ENCODE data around the gene MAML3.

The MAML3 gene

DNA sequence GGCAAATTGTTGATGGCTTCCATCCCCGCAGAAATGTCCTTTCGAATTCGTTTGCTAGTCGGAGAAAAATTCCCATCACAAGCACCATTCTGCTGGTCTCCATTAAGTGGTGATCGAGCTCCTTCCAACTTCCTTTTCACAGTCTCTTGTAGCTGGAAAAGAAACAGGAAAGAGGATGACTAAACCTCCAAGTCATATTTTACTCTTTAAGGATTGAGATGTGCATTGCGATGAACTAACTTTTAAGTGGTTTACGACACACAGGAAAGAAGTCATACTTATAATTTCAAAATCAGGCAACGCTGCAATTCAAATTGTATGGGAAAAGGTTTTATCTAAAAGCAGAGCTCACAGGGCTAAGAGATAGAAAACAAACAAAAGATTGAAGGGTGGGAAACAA, 263.2 kb downstream of the MAML3 start:
- FAIRE-seq, result peak; percentile 47
- no peak for TF ChIP-seq PAX5 (IDR thresholded peaks at IDR 0.05; ENCODE audit: insufficient read depth, low read length, severe bottlenecking)
- no peak for TF ChIP-seq SPI1 (IDR thresholded peaks at IDR 0.05; ENCODE audit: low read depth, low read length)
- no peak for DNase-seq (ENCODE audit: insufficient read length, low spot score)

DNA sequence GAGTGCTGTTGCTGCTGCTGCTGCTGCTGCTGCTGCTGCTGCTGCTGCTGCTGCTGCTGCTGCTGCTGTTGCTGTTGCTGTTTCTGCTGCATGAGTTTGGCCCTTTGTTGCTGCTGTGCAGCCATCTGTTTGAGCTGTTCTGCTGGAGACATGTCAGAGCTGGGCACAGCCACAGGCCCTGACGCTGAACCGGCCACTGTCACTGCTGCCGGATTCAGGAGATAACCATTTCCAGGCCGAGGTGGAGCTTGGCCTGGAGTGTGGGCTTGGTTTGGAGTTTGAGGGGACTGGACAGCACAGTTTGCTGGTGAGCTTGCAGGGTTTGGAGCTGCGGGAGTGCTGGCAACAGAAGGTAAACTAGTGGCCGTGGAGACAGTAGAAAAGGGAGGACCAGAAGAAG, 264.1 kb downstream of the MAML3 start:
- no peak for TF ChIP-seq POLR2AphosphoS5 (IDR thresholded peaks at IDR 0.05; ENCODE audit: low read depth, low read length)
- no peak for TF ChIP-seq SPI1 (IDR thresholded peaks at IDR 0.05; ENCODE audit: low read depth, low read length)
- TF ChIP-seq POU2F2 (IDR thresholded peaks at IDR 0.05; ENCODE audit: low read depth, low read length), result no peak
- TF ChIP-seq TAF1 (IDR thresholded peaks at IDR 0.05; ENCODE audit: low read depth, low read length), result no peak
- no peak for TF ChIP-seq POLR2A (IDR thresholded peaks at IDR 0.05; ENCODE audit: low read depth, low read length)
- no peak for TF ChIP-seq PAX5 (IDR thresholded peaks at IDR 0.05; ENCODE audit: insufficient read depth, low read length, severe bottlenecking)
- FAIRE-seq (no peak), DNase-seq (ENCODE audit: insufficient read length, low spot score) (no peak)

DNA sequence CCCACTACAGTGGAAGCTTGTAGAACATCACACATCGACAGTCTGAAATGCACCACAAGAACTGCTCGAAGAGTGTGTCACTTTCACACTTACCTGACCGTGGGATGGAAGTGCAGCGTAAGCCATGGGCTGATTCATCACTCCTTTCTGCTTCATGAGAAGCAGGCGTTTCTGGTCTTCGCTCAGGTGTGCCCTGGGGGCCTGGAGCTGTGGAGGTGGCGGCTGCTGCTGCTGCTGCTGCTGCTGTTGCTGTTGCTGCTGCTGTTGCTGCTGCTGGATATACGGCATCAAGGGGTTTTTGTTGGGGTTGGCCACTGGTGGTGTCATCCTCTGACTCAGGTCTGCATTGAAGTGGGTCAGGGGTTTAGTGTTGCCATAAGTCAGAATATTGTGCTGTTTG, 264.7 kb downstream of the MAML3 start:
- FAIRE-seq (no peak), DNase-seq (ENCODE audit: insufficient read length, low spot score) (no peak)
- no peak for TF ChIP-seq POLR2A (IDR thresholded peaks at IDR 0.05; ENCODE audit: low read depth, low read length)
- no peak for TF ChIP-seq TAF1 (IDR thresholded peaks at IDR 0.05; ENCODE audit: low read depth, low read length)
- TF ChIP-seq PAX5 (IDR thresholded peaks at IDR 0.05; ENCODE audit: insufficient read depth, low read length, severe bottlenecking), result no peak
- no peak for TF ChIP-seq POLR2AphosphoS5 (IDR thresholded peaks at IDR 0.05; ENCODE audit: low read depth, low read length)
- no peak for TF ChIP-seq SPI1 (IDR thresholded peaks at IDR 0.05; ENCODE audit: low read depth, low read length)
- no peak for TF ChIP-seq POU2F2 (IDR thresholded peaks at IDR 0.05; ENCODE audit: low read depth, low read length)

DNA sequence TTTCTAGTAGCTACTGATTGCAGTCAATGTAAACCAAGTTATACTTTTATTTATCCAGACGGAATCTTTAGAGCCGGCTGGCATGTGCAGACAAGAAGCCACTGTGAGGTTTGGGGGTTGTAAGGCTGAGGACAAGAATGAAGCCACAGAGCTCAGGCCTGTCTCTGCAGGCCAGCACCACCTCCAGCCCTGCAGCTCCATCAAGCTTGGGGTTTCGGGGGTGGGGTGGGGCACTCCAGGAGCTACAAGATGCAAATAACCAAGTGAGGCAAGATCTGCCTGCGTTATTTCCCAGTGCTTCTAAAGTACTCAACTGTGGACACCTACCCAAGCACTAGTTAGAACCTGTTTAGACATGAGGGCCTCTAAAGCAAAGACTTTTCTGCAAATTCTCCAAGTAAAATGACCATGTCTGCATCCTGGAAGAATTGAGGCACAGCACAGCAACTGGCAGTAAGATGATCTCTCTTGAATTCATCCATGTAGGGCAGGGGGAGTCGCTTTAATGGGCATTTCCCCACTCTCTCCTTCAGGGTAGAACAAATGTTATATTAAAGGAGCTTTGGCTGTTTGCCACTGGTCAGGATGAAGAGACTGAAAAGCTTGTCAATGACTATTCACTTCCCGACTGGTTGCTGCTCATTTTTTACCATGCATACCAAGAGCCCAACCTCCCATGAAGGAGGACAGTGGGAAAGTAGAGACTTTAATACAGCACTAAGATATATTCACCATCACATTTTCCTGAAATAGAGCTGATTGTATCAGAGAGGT, 265.8 kb downstream of the MAML3 start:
- DNase-seq (ENCODE audit: insufficient read length, low spot score), result no peak
- FAIRE-seq, result peak; percentile 82
- TF ChIP-seq POU2F2 (IDR thresholded peaks at IDR 0.05; ENCODE audit: low read depth, low read length) (no peak), TAF1 (IDR thresholded peaks at IDR 0.05; ENCODE audit: low read depth, low read length) (no peak), SPI1 (IDR thresholded peaks at IDR 0.05; ENCODE audit: low read depth, low read length) (no peak), POLR2A (IDR thresholded peaks at IDR 0.05; ENCODE audit: low read depth, low read length) (no peak), PAX5 (IDR thresholded peaks at IDR 0.05; ENCODE audit: insufficient read depth, low read length, severe bottlenecking) (no peak), POLR2AphosphoS5 (IDR thresholded peaks at IDR 0.05; ENCODE audit: low read depth, low read length) (no peak)

DNA sequence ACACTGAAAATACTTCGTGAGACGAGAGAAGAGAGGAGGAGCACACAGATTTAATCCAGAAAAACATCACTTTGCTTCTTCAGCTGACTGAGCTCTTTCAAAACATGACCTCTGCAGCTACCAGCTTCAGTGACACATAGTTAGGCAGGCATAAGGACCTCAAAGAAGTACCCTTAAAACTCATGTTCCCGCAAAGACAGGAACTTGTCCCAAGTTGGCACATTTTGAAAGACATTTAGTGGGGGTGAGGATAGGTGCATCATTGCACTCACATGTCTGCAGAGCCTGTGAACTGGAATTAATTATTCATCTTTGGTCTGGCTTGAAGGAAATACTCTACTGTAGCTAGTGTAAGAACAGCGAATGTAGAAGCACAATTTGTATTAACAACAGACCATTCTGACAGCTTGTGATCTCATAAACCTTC, 266.6 kb downstream of the MAML3 start:
- FAIRE-seq, result no peak
- TF ChIP-seq POU2F2 (IDR thresholded peaks at IDR 0.05; ENCODE audit: low read depth, low read length) (no peak), PAX5 (IDR thresholded peaks at IDR 0.05; ENCODE audit: insufficient read depth, low read length, severe bottlenecking) (no peak), SPI1 (IDR thresholded peaks at IDR 0.05; ENCODE audit: low read depth, low read length) (no peak), POLR2A (IDR thresholded peaks at IDR 0.05; ENCODE audit: low read depth, low read length) (no peak), POLR2AphosphoS5 (IDR thresholded peaks at IDR 0.05; ENCODE audit: low read depth, low read length) (no peak)
- no peak for DNase-seq (ENCODE audit: insufficient read length, low spot score)

DNA sequence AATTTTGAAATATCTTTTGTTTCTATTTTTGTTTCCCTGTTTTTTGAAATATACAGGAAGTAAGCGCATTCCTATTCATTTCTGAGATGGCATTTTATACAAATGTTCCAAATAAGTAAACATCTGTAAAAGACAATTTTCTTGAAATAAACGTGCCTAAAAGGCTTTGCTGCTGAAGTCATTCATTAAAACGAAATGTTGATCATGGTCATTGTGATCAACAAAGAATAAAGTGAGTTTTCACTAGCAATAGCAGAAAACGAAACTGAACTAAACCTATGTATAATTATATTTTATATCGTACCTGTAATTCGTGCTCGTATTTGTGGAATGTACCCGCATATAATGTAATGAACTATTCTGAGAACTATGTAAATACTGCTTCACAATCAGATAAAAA, 267.2 kb downstream of the MAML3 start:
- FAIRE-seq, result no peak
- DNase-seq (ENCODE audit: insufficient read length, low spot score), result no peak
- TF ChIP-seq POLR2AphosphoS5 (IDR thresholded peaks at IDR 0.05; ENCODE audit: low read depth, low read length) (no peak), POLR2A (IDR thresholded peaks at IDR 0.05; ENCODE audit: low read depth, low read length) (no peak), TAF1 (IDR thresholded peaks at IDR 0.05; ENCODE audit: low read depth, low read length) (no peak), SPI1 (IDR thresholded peaks at IDR 0.05; ENCODE audit: low read depth, low read length) (no peak), POU2F2 (IDR thresholded peaks at IDR 0.05; ENCODE audit: low read depth, low read length) (no peak), PAX5 (IDR thresholded peaks at IDR 0.05; ENCODE audit: insufficient read depth, low read length, severe bottlenecking) (no peak)

DNA sequence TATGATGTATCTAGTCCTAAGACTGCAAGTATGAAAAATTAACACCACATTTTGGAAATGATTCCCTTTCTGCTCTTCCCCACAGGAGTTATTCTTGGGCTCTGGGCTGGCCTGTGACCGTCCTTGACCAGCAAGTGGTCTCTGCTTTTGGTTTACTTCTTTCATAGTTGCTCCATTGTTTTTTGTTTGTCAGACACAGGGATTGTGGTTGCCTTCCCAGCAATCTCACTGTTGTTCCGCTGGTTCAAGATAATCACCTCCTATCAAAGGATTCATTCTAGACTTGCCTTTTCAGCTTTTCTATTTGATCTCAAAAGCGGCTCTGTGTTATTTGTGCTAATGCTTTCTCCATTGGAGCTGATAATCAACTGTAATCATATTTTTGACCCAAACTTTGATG, 269.5 kb downstream of the MAML3 start:
- FAIRE-seq (no peak), DNase-seq (ENCODE audit: insufficient read length, low spot score) (no peak)
- TF ChIP-seq POLR2A (IDR thresholded peaks at IDR 0.05; ENCODE audit: low read depth, low read length), result no peak
- no peak for TF ChIP-seq TAF1 (IDR thresholded peaks at IDR 0.05; ENCODE audit: low read depth, low read length)
- TF ChIP-seq PAX5 (IDR thresholded peaks at IDR 0.05; ENCODE audit: insufficient read depth, low read length, severe bottlenecking), result no peak
- no peak for TF ChIP-seq POLR2AphosphoS5 (IDR thresholded peaks at IDR 0.05; ENCODE audit: low read depth, low read length)
- TF ChIP-seq POU2F2 (IDR thresholded peaks at IDR 0.05; ENCODE audit: low read depth, low read length), result no peak
- no peak for TF ChIP-seq SPI1 (IDR thresholded peaks at IDR 0.05; ENCODE audit: low read depth, low read length)

DNA sequence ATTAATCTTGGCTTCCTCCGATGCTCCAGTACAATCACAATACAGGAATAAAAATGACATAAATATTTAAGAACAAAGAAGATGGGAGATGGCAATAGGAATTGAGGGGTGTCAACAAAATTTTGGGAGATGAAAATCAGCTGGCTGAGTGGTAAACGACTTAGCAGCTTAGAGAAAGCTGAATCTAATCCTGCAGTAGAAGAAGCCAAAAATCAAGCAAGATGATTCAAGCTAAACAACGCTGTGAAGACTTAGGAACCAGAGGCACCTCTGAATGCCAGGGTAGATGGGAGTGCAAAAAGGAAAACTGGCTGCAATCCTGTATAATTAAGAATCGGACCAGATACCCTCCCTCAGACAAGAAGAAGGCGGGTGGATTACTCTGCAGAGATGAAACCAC, 273.1 kb downstream of the MAML3 start:
- FAIRE-seq, result no peak
- TF ChIP-seq POU2F2 (IDR thresholded peaks at IDR 0.05; ENCODE audit: low read depth, low read length), result no peak
- no peak for TF ChIP-seq POLR2AphosphoS5 (IDR thresholded peaks at IDR 0.05; ENCODE audit: low read depth, low read length)
- no peak for TF ChIP-seq PAX5 (IDR thresholded peaks at IDR 0.05; ENCODE audit: insufficient read depth, low read length, severe bottlenecking)
- TF ChIP-seq TAF1 (IDR thresholded peaks at IDR 0.05; ENCODE audit: low read depth, low read length), result no peak
- no peak for TF ChIP-seq POLR2A (IDR thresholded peaks at IDR 0.05; ENCODE audit: low read depth, low read length)
- no peak for TF ChIP-seq SPI1 (IDR thresholded peaks at IDR 0.05; ENCODE audit: low read depth, low read length)
- no peak for DNase-seq (ENCODE audit: insufficient read length, low spot score)

DNA sequence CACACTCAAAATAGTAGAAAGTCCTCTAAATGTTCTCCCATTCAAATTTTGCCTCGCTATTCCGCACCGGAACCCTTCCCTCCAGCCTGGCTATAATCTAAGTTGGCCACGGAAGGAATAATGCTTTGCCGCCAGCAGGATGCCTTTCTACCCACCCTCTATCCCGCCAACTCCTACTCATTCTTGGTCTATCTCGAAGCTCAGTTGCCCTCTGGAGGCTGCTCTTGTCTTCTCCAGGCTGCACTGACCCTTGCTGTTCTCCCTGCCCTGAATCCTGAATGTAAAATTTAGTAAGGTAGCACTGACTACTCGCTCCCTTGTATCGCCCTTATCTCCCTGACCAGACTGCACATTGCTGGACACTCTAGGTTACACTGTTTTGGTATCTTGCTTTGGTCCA, 275.9 kb downstream of the MAML3 start:
- no peak for DNase-seq (ENCODE audit: insufficient read length, low spot score)
- FAIRE-seq, result no peak
- TF ChIP-seq POU2F2 (IDR thresholded peaks at IDR 0.05; ENCODE audit: low read depth, low read length) (no peak), TAF1 (IDR thresholded peaks at IDR 0.05; ENCODE audit: low read depth, low read length) (no peak), PAX5 (IDR thresholded peaks at IDR 0.05; ENCODE audit: insufficient read depth, low read length, severe bottlenecking) (no peak), SPI1 (IDR thresholded peaks at IDR 0.05; ENCODE audit: low read depth, low read length) (no peak), POLR2AphosphoS5 (IDR thresholded peaks at IDR 0.05; ENCODE audit: low read depth, low read length) (no peak), POLR2A (IDR thresholded peaks at IDR 0.05; ENCODE audit: low read depth, low read length) (no peak)

Data from GM12891 (cell line).